Loucy (cell line): ENCODE measurements around the gene NR2C2.

Source experiments
- CTCF ChIP-seq: fragments of 200-600 bp; sonication (generic); conservative IDR thresholded peaks from 2 replicates; pipeline ENCODE4 v1.5.1; 2014; ENCODE audit warnings: mild to moderate bottlenecking, antibody characterized with exemption, low read length
- EZH2phosphoT487 ChIP-seq: fragments of 200-600 bp; IDR thresholded peaks from 2 replicates; pipeline ENCODE4 v1.6.1; 2018; ENCODE audit warnings: antibody characterized with exemption, mild to moderate bottlenecking, moderate library complexity, borderline replicate concordance

GRCh38 chr3:15089201-15089600 is 141.8 kb downstream of the NR2C2 start:
- TF ChIP-seq CTCF = no peak
- TF ChIP-seq EZH2phosphoT487 = no peak
